COLO668 (cell line): Measurements from ENCODE around the gene MAGOHB.

Experiments used
- DNase-seq: peaks from one replicate; lab custom pipeline; 2025; ENCODE audit not compliant: unreplicated experiment; lab: John Stamatoyannopoulos, UW

MAGOHB gene

DNA sequence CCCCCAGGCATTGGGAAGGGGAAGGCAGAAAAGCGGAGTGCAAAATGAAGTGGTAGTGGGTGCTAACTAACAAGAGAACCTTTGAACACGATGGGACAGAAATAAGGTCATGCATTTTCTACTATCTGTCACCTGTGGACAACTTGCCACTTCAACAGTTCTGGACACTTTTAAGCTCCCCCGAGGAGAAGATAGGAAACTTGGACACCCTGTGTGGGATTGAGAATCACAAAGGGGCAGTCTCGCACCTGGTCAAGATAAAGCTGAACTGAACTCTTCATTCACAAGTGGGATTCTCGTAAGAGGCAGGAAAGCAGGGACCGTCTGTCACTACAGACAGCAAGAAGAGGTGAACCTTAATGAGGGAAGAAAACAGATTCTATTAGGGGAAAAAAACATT lies 56.1 kb downstream of the MAGOHB start:
- no peak for DNase-seq

DNA sequence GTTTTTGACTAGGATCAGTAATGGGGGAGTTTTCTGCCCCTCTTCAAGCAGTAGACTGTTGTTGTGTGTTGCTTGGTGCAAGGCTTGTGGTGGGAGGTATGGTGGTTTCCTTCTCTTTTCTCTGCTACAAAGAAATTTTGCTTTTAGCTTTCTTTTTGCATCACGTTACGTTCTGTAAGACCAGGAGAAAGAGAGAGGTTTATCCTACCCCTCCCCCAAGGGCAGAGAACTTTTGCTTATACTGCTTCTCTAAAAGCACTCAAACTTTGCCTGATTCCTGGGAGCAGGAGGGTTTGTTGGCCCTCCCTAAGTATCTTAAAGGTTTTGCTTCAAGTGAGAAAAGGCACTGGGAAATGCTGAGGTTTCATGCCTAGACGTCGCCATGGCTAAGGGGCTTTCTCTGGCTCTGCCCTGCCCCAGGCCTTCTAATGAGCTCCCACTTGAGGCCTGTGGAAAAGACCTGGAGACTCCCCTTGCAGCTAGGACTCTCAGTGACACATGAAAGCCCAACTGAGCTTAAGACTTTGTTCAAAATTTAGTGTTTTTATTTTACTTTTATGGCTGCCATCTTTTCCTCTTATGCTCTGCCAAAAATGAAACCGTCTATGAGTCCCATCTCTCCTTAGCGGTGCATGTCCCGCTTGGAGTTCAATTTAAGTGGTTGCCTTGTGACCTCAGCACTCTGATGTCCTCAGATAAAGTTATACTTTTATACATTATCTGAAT lies 58.5 kb downstream of the MAGOHB start:
- no peak for DNase-seq

DNA sequence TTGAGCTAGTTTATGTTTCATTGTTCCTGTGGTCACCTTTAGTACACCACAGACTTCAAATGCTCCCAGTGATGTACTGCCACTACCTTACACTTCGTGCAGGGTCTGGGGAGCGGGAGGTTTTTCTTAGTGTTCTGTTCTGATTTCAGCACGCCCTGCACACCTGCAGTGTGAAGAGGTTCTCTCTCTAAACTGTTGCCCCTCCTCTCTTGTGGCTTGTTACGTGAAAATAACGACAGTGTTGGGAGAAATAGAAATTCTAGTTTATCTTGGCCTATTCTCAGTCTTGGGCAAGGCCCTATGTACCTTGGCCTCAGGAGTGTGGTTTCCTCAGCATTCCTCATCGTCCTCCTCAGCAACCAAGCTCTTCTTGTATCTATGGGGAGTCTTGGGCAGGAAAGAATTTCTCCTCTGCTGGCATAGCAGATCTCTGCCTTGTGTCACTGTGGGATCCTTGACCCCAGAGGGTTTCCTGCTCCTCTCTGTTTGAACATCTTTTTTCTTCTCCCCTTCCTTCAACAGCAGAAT lies 59.1 kb downstream of the MAGOHB start:
- DNase-seq: no peak
